K562 (cell line): Measurements from ENCODE around the gene ZNF787. TPM values are rescaled to one million over a fixed set of nuclear protein-coding genes. Genes with fewer than 3 reads are reported as not detected.

Experiments used
- COPS2 ChIP-seq: fragments of 450-650 bp; conservative IDR thresholded peaks from 2 replicates; pipeline ENCODE4 v1.6.1; 2016; ENCODE audit warnings: mild to moderate bottlenecking, moderate library complexity
- EGR1 ChIP-seq: fragments of 450-650 bp; conservative IDR thresholded peaks from 2 replicates; pipeline ENCODE4 v1.6.1; 2017; ENCODE audit warnings: mild to moderate bottlenecking
- FOXM1 ChIP-seq, 2 experiments: fragments of 450-650 bp in 1 of 2; sonication (generic) in 1 of 2; formaldehyde crosslinking in 1 of 2; IDR thresholded peaks; 2 replicates each; pipeline versions ENCODE4 v1.6.1 to v1.9.0; 2017 to 2022; ENCODE audit warnings: low read depth in 2 of 2, mild to moderate bottlenecking in 2 of 2, missing genetic modification reagents in 1 of 2, moderate library complexity in 1 of 2
- GABPB2 ChIP-seq: fragments of 250-450 bp; sonication (Bioruptor Pico); conservative IDR thresholded peaks from 2 replicates; pipeline ENCODE4 v1.5.1; 2021; ENCODE audit warnings: mild to moderate bottlenecking
- HNRNPL ChIP-seq: fragments of 200-400 bp; formaldehyde crosslinking; IDR thresholded peaks from 2 replicates; pipeline ENCODE4 v1.6.1; 2017; ENCODE audit warnings: low read depth, mild to moderate bottlenecking, low read length
- KHSRP ChIP-seq: fragments of 450-650 bp; IDR thresholded peaks from 2 replicates; pipeline ENCODE4 v1.6.1; 2017
- PYGO2 ChIP-seq: fragments of 450-650 bp; IDR thresholded peaks from 2 replicates; pipeline ENCODE4 v1.6.1; 2016; ENCODE audit warnings: mild to moderate bottlenecking, missing genetic modification characterization, moderate library complexity, missing compliant biosample characterization
- TCFL5 ChIP-seq: fragments of 250-450 bp; sonication (Bioruptor Pico); conservative IDR thresholded peaks from 2 replicates; pipeline ENCODE4 v1.6.1; 2021; ENCODE audit warnings: mild to moderate bottlenecking, moderate library complexity, matching md5 sums
- ZNF165 ChIP-seq: fragments of 250-450 bp; sonication (Bioruptor Pico); IDR thresholded peaks from 2 replicates; pipeline ENCODE4 v1.4.0; 2020; ENCODE audit warnings: borderline replicate concordance
- polyA plus RNA-seq, 8 experiments: library from polyadenylated mRNA; depleted of rRNA in 4 of 8; stranded (reverse) in 5 of 8; unstranded in 3 of 8; fragments of >200 nt; fragmentation: Nextera tagmentation in 2 of 8; fragmentation: Illumina TruSeq in 1 of 8; extraction: Ambion mirVana in 2 of 8; extraction: Trizol in 1 of 8; gene quantifications; 2 replicates each; pipeline versions ENCODE4 v1.2.1 to v1.2.3, GENCODE V29; 2011 to 2014; ENCODE audit warnings: inconsistent platforms in 1 of 8, missing spikeins in 1 of 8
- total RNA-seq, 7 experiments: library from RNA; depleted of rRNA in 6 of 7; stranded (reverse); fragments of >200 nt in 6 of 7; fragmentation: Illumina TruSeq in 2 of 7; extraction: Trizol in 2 of 7; gene quantifications; 2 replicates each; pipeline versions ENCODE4 v1.2.1 to v1.2.3, GENCODE V29; 2011 to 2021; ENCODE audit warnings: low replicate concordance in 1 of 7
- TF ChIP-seq, protein P1 (sequence below), 2 experiments: fragments of 250-450 bp in 1 of 2; fragments of 450-650 bp in 1 of 2; sonication (Bioruptor Pico) in 1 of 2; IDR thresholded peaks; 2 replicates each; pipeline versions ENCODE4 v1.6.1 to v1.8.0; 2016 to 2021; ENCODE audit warnings: mild to moderate bottlenecking in 2 of 2, moderate library complexity in 2 of 2, missing compliant biosample characterization in 1 of 2, missing genetic modification characterization in 1 of 2
- TF ChIP-seq, protein P2 (sequence below), 2 experiments: fragments of 450-650 bp in 1 of 2; sonication (generic) in 1 of 2; formaldehyde crosslinking in 1 of 2; IDR thresholded peaks; 2 replicates each; pipeline versions ENCODE4 v1.7.1 to v1.9.0; 2016 to 2022; ENCODE audit warnings: inconsistent platforms in 1 of 2, mild to moderate bottlenecking in 1 of 2, missing genetic modification reagents in 1 of 2
- TF ChIP-seq, protein P3 (sequence below): sonication (generic); formaldehyde crosslinking; IDR thresholded peaks from 2 replicates; pipeline ENCODE4 v1.8.0; 2022; ENCODE audit warnings: mild to moderate bottlenecking, low read depth, missing genetic modification reagents

The ZNF787 gene
- total and polyA plus RNA-seq, 9 of the 15 experiments (the other 6 are each of a cell fraction or from before 2014, with no cell fraction given) = 0.45 to 77.6 (median 7.3) TPM

DNA sequence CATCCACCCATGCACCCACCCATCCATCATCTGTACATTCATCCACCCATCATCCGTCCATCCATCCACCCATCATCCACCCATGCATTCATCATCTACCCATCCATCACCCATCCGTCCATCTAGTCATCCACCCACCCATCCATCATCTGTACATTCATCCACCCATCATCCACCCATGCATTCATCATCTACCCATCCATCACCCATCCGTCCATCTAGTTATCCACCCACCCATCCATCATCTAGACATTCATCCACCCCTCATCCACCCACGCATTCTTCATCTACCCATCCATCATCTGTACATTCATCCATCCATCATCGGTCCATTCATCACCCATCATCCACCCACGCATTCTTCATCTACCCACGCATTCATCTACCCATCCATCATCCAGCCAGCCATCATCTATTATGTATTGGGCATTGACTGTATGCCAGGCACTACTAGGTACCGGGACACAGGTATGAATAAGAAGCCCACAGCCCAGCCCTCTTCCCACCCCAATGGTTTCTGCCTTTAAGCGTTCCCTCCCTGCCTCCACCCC is 38.0 kb upstream of the ZNF787 start (continued):
- TF ChIP-seq, protein P1, sequence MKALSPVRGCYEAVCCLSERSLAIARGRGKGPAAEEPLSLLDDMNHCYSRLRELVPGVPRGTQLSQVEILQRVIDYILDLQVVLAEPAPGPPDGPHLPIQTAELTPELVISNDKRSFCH (CRISPR knock-in tag; IDR thresholded peaks at IDR 0.05) = no peak
- TF ChIP-seq, protein P1 (tag; IDR thresholded peaks at IDR 0.05) = no peak
- TF ChIP-seq, protein P2, sequence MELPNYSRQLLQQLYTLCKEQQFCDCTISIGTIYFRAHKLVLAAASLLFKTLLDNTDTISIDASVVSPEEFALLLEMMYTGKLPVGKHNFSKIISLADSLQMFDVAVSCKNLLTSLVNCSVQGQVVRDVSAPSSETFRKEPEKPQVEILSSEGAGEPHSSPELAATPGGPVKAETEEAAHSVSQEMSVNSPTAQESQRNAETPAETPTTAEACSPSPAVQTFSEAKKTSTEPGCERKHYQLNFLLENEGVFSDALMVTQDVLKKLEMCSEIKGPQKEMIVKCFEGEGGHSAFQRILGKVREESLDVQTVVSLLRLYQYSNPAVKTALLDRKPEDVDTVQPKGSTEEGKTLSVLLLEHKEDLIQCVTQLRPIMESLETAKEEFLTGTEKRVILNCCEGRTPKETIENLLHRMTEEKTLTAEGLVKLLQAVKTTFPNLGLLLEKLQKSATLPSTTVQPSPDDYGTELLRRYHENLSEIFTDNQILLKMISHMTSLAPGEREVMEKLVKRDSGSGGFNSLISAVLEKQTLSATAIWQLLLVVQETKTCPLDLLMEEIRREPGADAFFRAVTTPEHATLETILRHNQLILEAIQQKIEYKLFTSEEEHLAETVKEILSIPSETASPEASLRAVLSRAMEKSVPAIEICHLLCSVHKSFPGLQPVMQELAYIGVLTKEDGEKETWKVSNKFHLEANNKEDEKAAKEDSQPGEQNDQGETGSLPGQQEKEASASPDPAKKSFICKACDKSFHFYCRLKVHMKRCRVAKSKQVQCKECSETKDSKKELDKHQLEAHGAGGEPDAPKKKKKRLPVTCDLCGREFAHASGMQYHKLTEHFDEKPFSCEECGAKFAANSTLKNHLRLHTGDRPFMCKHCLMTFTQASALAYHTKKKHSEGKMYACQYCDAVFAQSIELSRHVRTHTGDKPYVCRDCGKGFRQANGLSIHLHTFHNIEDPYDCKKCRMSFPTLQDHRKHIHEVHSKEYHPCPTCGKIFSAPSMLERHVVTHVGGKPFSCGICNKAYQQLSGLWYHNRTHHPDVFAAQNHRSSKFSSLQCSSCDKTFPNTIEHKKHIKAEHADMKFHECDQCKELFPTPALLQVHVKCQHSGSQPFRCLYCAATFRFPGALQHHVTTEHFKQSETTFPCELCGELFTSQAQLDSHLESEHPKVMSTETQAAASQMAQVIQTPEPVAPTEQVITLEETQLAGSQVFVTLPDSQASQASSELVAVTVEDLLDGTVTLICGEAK (IDR thresholded peaks at IDR 0.05) = no peak
- TF ChIP-seq, protein P2 (CRISPR knock-in tag; IDR thresholded peaks at IDR 0.05) = no peak
- TF ChIP-seq, protein P3, sequence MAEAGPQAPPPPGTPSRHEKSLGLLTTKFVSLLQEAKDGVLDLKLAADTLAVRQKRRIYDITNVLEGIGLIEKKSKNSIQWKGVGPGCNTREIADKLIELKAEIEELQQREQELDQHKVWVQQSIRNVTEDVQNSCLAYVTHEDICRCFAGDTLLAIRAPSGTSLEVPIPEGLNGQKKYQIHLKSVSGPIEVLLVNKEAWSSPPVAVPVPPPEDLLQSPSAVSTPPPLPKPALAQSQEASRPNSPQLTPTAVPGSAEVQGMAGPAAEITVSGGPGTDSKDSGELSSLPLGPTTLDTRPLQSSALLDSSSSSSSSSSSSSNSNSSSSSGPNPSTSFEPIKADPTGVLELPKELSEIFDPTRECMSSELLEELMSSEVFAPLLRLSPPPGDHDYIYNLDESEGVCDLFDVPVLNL = no peak
- no peak for TF ChIP-seq KHSRP
- TF ChIP-seq EGR1 = peak; percentile 99
- no peak for TF ChIP-seq PYGO2 (tag)
- TF ChIP-seq TCFL5 (CRISPR knock-in tag) = no peak
- TF ChIP-seq FOXM1 (IDR thresholded peaks at IDR 0.05; ENCODE audit: low read depth) = no peak
- no peak for TF ChIP-seq FOXM1 (CRISPR knock-in tag; IDR thresholded peaks at IDR 0.05; ENCODE audit: low read depth)
- TF ChIP-seq COPS2 = no peak
- no peak for TF ChIP-seq ZNF165 (CRISPR knock-in tag)
- no peak for TF ChIP-seq HNRNPL
- TF ChIP-seq GABPB2 = no peak
